GM19238 (cell line): ENCODE measurements around the gene TTC28.

Experiments
- DNase-seq: peaks from one replicate; pipeline ENCODE4 v3.0.0; 2011; ENCODE audit warnings: low spot score; ENCODE audit not compliant: insufficient read length

Gene TTC28

GRCh38 chr22:28013611-28014010 lies 666.0 kb downstream of the TTC28 start:
- no peak for DNase-seq

GRCh38 chr22:28012832-28013460 lies 666.7 kb downstream of the TTC28 start:
- DNase-seq, result no peak

GRCh38 chr22:28009272-28009827 lies 670.3 kb downstream of the TTC28 start:
- peak; percentile 87 for DNase-seq

- no peak for DNase-seq
Measured at GRCh38 chr22:28008649-28009048, 671.0 kb downstream of the TTC28 start.

GRCh38 chr22:28008056-28008455 lies 671.6 kb downstream of the TTC28 start:
- no peak for DNase-seq

- no peak for DNase-seq
Measured at GRCh38 chr22:28006271-28006670, 673.4 kb downstream of the TTC28 start.

- DNase-seq, result no peak
Measured at GRCh38 chr22:28005513-28005912, 674.1 kb downstream of the TTC28 start.

- DNase-seq, result no peak
Measured at GRCh38 chr22:28004021-28004420, 675.6 kb downstream of the TTC28 start.

- DNase-seq, result no peak
Measured at GRCh38 chr22:28002863-28003565, 676.6 kb downstream of the TTC28 start.

GRCh38 chr22:28002181-28002700 lies 677.4 kb downstream of the TTC28 start:
- DNase-seq, result no peak

GRCh38 chr22:28001171-28001835 lies 678.3 kb downstream of the TTC28 start:
- DNase-seq, result no peak

- no peak for DNase-seq
Measured at GRCh38 chr22:28000361-28000760, 679.3 kb downstream of the TTC28 start.

- no peak for DNase-seq
Measured at GRCh38 chr22:27999876-28000275, 679.8 kb downstream of the TTC28 start.

GRCh38 chr22:27998511-27999410 lies 680.9 kb downstream of the TTC28 start:
- no peak for DNase-seq

- DNase-seq, result no peak
Measured at GRCh38 chr22:27997538-27997937, 682.1 kb downstream of the TTC28 start.

- no peak for DNase-seq
Measured at GRCh38 chr22:27996981-27997380, 682.7 kb downstream of the TTC28 start.

GRCh38 chr22:27996529-27996925 lies 683.1 kb downstream of the TTC28 start:
- DNase-seq, result no peak

- DNase-seq, result no peak
Measured at GRCh38 chr22:27995801-27996528, 683.7 kb downstream of the TTC28 start.

GRCh38 chr22:27994481-27995331 lies 684.9 kb downstream of the TTC28 start:
- no peak for DNase-seq
